Memory B cell (primary cell): ENCODE results near the gene GCAT.
"Not testable (repeated sequence)": the region's sequence is repeated elsewhere in the genome, so short reads cannot be mapped to it uniquely, and the experiment has no call there.

Experiments used
- ATAC-seq: fragments of 150-1000 bp; cut with Tn5 transposase; 2 replicates; pipeline ENCODE4 v1.10.0; 2021; ENCODE audit warnings: low read depth, mild to moderate bottlenecking, moderate library complexity
- DNase-seq, 2 donors: peaks; one replicate each; pipeline ENCODE4 v3.0.0; 2022; ENCODE audit warnings: low spot score in 2 of 2
- H3K27ac Mint-ChIP-seq: one replicate; pipeline ENCODE4 v1.8.0; 2022; ENCODE audit warnings: mild to moderate bottlenecking, moderate library complexity, mixed read lengths
- H3K27me3 Mint-ChIP-seq: one replicate; pipeline ENCODE4 v1.8.0; 2022; ENCODE audit warnings: mixed read lengths
- H3K36me3 Mint-ChIP-seq: one replicate; pipeline ENCODE4 v1.8.0; 2022; ENCODE audit warnings: mild to moderate bottlenecking, mixed read lengths
- H3K4me1 Mint-ChIP-seq: one replicate; pipeline ENCODE4 v1.8.0; 2022; ENCODE audit warnings: mixed read lengths
- H3K4me3 Mint-ChIP-seq: one replicate; pipeline ENCODE4 v1.8.0; 2022; ENCODE audit warnings: mild to moderate bottlenecking, moderate library complexity, mixed read lengths
- H3K9me3 Mint-ChIP-seq: one replicate; pipeline ENCODE4 v1.8.0; 2022; ENCODE audit warnings: mixed read lengths

Gene GCAT

GRCh38 chr22:37774728-37775127, 33.0 kb upstream of the GCAT start:
- ATAC-seq (no peak), DNase-seq (no peak)
- no peaks in the 10 kb centered on the region for H3K27me3 Mint-ChIP-seq
- H3K27ac Mint-ChIP-seq: peak overlapping the region; percentile 74
- peaks cover 4% of the 10 kb centered on the region for H3K4me1 Mint-ChIP-seq
- peaks cover 10% of the 10 kb centered on the region for H3K36me3 Mint-ChIP-seq
- H3K9me3 Mint-ChIP-seq: no peaks in the 10 kb centered on the region
- no peak overlapping the region for H3K4me3 Mint-ChIP-seq

DNA sequence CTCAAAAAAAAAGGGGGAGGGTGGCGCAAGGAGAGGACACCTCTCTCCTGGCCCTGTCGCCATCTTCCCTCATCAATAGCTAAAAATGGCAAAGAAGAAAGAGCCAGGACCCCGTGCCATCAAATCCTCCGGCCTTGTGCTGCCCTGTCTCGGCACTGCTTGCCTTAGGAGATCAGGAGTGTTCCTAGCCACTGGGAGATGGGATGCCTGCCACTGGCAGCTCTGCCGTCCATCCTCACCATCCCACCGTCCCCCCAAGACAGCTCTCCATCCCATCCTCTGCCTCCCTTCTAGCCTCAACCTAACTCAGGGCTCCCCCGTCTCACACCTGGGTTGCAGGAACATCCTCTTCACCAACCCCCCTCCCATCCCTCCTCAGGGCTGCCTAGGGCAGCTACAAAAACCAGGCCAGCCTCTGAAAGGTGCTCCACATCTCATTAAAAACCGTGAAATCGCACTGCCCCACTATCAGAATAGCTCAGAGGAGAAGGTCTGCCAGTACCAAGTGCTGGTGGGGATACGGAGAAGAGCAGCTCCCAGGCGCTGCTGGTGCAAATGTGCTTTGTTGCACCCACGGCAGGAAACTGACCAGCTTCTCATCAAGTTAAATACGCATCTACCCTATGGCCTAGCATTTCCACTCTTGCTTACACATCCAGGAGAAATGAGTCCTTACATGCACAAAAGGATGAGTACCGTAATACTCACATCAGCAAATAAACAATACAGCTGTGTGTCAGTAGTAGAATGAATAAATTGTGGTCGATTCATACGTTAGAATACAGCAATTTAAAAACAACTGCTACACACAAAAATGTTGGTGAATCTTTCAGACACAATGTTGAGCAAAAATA, 31.7 kb upstream of the GCAT start:
- DNase-seq: no peak
- Mint-ChIP-seq H3K36me3 (peaks cover 10% of the 10 kb centered on the region), H3K4me1 (peaks cover 4% of the 10 kb centered on the region), H3K4me3 (no peak overlapping the region), H3K9me3 (no peaks in the 10 kb centered on the region), H3K27me3 (no peaks in the 10 kb centered on the region), H3K27ac (peak overlapping the region; percentile 60)
- no peak for ATAC-seq

DNA sequence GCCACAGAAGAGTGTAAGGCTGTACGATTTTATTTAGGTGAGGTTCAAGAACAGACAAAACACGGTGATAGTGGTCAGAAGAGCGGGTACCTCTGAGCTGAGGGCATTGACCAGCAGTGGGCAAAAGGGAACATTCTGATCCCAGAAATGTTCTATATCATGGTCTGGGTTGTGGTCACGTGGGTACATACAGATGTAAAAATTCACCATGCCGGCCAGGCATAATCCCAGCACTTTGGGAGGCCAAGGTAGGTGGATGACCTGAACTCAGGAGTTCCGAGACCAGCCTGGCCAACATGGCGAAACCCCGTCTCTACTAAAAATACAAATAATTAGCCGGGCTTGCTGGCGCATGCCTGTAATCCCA, 31.1 kb upstream of the GCAT start:
- peaks cover 4% of the 10 kb centered on the region for H3K4me1 Mint-ChIP-seq

DNA sequence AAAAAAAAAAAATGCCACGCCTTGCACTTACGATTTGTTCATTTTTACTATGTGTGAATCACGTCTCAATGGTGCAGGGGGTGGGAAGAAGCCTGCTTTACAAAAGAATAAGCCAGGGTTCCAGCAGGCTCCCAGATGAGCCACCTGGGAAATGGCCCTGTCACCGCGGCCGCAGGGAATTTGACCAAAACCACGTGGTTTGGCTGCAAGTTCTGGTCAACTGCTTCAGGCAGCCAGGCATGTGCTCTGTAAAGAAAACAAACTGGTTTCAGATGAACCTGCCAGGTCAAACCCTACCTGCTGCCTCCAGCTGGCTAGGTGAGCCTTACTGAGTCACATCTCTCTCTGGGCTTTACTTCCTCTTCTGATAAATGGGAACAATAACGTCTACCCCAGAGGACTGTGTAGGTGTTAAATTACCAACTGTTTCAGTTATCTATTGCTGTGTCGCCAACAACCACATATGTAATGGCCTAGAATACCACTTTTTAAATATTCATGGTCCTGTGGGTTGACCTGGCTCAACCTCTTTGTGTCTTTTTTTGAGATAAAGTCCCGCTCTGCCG, 30.5 kb upstream of the GCAT start:
- H3K9me3 Mint-ChIP-seq: no peaks in the 10 kb centered on the region
- peaks cover 2% of the 10 kb centered on the region for H3K27me3 Mint-ChIP-seq
- no peak for DNase-seq
- no peak overlapping the region for H3K4me3 Mint-ChIP-seq
- ATAC-seq: peak; percentile 88
- H3K27ac Mint-ChIP-seq: no peak overlapping the region
- H3K36me3 Mint-ChIP-seq: peaks cover 7% of the 10 kb centered on the region
- H3K4me1 Mint-ChIP-seq: peaks cover 4% of the 10 kb centered on the region

More for the DNA sequence above, 31.1 kb upstream of the GCAT start:
- no peaks in the 10 kb centered on the region for H3K9me3 Mint-ChIP-seq
- peaks cover 7% of the 10 kb centered on the region for H3K36me3 Mint-ChIP-seq
- DNase-seq (no peak), ATAC-seq (no peak)
- no peaks in the 10 kb centered on the region for H3K27me3 Mint-ChIP-seq
- peak overlapping the region; percentile 60 for H3K27ac Mint-ChIP-seq
- H3K4me3 Mint-ChIP-seq: no peak overlapping the region

DNA sequence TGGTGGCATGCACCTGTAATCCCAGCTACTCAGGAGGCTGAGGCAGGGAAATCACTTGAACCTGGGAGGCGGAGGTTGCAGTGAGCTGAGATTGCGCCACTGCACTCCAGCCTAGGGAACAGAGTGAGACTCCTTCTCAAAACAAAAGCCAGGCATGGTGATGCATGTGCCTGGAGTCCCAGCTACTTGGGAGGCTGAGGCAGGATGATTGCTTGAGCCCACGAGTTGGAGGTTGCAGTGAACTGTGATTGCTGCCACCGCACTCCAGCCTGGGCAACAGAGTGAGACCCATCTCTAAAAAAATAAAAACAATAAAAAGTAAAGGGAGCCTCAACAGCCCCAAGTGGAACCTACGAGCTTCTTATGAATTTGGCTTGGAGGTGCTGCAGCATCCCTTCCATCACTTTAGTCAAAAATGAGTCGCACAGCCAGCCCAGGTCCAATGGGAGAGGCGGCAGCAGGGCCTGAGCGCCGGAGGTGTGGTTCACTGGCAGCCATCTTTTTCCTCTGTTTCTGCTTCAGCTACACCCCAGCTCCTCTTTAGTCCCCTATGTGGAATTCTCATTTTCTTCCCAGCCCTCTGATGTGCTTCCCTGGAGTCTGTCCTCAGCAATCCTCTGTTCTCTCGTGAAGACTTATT, 29.2 kb upstream of the GCAT start:
- no peak overlapping the region for H3K4me3 Mint-ChIP-seq
- peaks cover 2% of the 10 kb centered on the region for H3K27me3 Mint-ChIP-seq
- no peaks in the 10 kb centered on the region for H3K9me3 Mint-ChIP-seq
- H3K27ac Mint-ChIP-seq: peak overlapping the region; percentile 23
- peaks cover 4% of the 10 kb centered on the region for H3K4me1 Mint-ChIP-seq
- DNase-seq (no peak), ATAC-seq (no peak)
- H3K36me3 Mint-ChIP-seq: peaks cover 5% of the 10 kb centered on the region

DNA sequence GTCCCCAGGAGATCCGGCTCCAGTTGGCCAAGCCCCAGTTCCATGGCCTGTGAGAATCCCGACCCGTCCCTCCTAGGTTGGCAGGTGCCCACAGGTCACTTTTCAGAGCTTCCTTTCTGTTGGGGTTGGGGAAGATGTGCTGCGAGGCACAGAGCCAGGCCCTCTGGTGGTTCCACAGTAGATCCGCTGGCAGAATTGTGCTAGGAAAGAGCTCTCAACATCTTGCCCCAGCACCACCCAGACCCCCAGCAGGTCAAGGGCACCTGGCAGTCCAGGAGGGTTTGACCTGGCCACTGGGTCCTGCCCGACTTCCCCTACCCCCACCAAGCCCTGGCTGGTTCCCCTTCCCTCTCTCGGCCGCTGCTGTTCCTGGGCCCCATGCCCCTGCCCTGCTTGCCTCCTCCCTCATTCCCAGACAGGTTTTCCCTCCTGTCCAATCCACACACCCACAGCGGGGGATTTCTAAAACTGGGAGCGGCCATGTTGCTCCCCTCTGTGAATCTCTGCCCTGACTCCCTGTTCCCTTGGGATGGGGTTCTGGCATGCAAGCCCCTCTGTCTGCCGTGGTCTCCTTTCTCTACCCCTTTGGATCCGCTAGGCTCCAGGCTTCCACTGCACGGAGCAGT, 26.2 kb upstream of the GCAT start:
- no peak overlapping the region for H3K4me3 Mint-ChIP-seq
- H3K27ac Mint-ChIP-seq: peak overlapping the region; percentile 42
- no peaks in the 10 kb centered on the region for H3K4me1 Mint-ChIP-seq
- no peaks in the 10 kb centered on the region for H3K9me3 Mint-ChIP-seq
- no peaks in the 10 kb centered on the region for H3K36me3 Mint-ChIP-seq
- DNase-seq (no peak), ATAC-seq (no peak)
- peaks cover 9% of the 10 kb centered on the region for H3K27me3 Mint-ChIP-seq

DNA sequence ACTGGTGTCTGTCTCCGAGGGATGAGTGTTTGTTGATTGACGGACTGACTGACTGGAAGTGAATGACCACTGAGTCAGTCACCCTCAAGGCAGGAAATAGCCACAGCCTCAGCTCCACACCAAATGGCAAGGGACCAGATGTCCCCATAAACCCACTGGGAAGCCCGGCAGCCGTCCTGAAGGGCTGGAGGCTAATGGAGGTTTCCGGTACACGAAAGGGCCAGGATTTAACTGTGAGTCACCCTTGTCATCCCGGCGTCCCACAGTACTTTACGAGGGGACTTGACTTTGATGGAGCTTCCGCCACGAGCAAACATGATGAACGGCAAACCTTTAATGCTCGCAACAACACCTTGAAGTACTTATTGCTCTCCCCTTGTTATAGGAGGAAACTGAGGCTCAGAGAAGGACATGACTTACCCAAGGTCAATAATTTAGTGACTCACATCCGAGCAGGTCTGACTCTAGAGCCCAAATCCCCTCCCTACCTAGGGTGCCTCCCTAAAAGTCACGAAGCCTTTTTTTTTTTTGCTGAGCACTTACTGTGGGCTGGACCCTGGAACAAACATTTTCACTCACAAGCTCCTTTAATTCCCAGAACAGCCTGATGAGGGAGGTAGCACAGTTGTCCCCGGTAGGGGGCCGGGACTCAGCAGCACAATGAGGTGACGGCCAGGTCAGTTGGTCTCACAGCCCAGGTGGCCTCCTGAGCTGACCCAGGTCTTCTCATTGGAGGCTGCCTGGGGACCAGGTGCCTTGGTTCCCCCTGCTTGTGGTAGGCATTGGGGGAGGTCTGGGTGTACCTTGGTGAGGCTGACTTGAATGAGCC, 25.2 kb upstream of the GCAT start:
- Mint-ChIP-seq H3K36me3 (no peaks in the 10 kb centered on the region), H3K27ac (no peak overlapping the region), H3K27me3 (peaks cover 9% of the 10 kb centered on the region), H3K4me1 (no peaks in the 10 kb centered on the region), H3K9me3 (no peaks in the 10 kb centered on the region), H3K4me3 (no peak overlapping the region)
- DNase-seq: no peak
- no peak for ATAC-seq

GRCh38 chr22:37784829-37785495, 22.8 kb upstream of the GCAT start:
- Mint-ChIP-seq H3K9me3 (no peaks in the 10 kb centered on the region), H3K27ac (no peak overlapping the region), H3K4me1 (no peaks in the 10 kb centered on the region), H3K4me3 (no peak overlapping the region), H3K27me3 (peaks cover 9% of the 10 kb centered on the region), H3K36me3 (no peaks in the 10 kb centered on the region)
- ATAC-seq (no peak), DNase-seq (no peak)

GRCh38 chr22:37790234-37790633, 17.5 kb upstream of the GCAT start:
- no peak overlapping the region for H3K27ac Mint-ChIP-seq
- ATAC-seq: no peak
- no peaks in the 10 kb centered on the region for H3K4me1 Mint-ChIP-seq
- H3K36me3 Mint-ChIP-seq: no peaks in the 10 kb centered on the region
- H3K4me3 Mint-ChIP-seq: no peak overlapping the region
- no peaks in the 10 kb centered on the region for H3K9me3 Mint-ChIP-seq
- peaks cover 4% of the 10 kb centered on the region for H3K27me3 Mint-ChIP-seq
- no peak for DNase-seq

GRCh38 chr22:37792494-37792893, 15.2 kb upstream of the GCAT start:
- no peaks in the 10 kb centered on the region for H3K9me3 Mint-ChIP-seq
- no peaks in the 10 kb centered on the region for H3K36me3 Mint-ChIP-seq
- DNase-seq: no peak
- no peaks in the 10 kb centered on the region for H3K4me1 Mint-ChIP-seq
- no peak overlapping the region for H3K4me3 Mint-ChIP-seq
- H3K27ac Mint-ChIP-seq: no peak overlapping the region
- peaks cover 1% of the 10 kb centered on the region for H3K27me3 Mint-ChIP-seq
- ATAC-seq: no peak

DNA sequence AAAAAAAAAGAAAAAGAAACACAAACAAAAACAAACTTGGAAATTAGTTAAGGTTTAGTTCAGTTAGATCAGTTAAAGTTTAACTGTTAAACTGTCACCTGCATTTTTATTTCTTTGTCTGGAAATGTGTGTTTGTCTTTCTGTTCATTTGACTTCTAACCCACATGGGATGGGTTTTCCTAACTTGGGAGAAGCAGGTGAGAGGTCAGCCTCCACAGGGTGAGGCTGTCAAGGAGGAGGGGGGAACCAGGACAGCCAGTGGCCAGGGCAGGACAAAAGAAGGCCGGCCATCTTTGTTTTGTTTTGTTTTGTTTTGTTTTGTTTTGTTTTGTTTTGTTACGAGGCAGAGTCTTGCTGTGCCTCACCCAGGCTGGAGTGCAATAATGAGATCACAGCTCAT, 13.4 kb upstream of the GCAT start:
- DNase-seq (no peak), ATAC-seq (no peak)
- Mint-ChIP-seq H3K36me3 (no peaks in the 10 kb centered on the region), H3K27me3 (peaks cover 3% of the 10 kb centered on the region), H3K9me3 (no peaks in the 10 kb centered on the region), H3K4me1 (peaks cover 8% of the 10 kb centered on the region), H3K4me3 (no peak overlapping the region), H3K27ac (no peak overlapping the region)

DNA sequence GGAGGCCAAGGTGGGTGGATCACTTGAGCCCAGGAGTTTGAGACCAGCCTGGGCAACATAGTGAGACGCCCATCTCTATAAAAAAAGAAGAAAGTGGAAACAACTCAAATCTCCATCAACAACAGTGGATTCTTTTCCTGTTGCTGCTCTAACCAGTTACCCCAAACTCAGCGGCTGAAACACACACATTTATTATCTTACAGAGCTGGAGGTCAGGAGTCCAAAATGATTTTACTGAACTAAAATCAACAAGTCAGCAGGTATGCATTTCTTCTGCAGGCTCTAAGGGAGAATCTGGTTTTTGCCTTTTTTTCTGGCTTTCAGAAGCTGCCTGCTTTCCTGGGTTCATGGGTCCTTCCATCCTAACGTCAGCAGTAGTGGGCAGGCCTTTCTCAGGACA, 11.7 kb upstream of the GCAT start:
- no peaks in the 10 kb centered on the region for H3K36me3 Mint-ChIP-seq
- no peak for ATAC-seq
- H3K4me3 Mint-ChIP-seq: no peak overlapping the region
- DNase-seq: no peak
- no peaks in the 10 kb centered on the region for H3K9me3 Mint-ChIP-seq
- peaks cover 8% of the 10 kb centered on the region for H3K27me3 Mint-ChIP-seq
- H3K4me1 Mint-ChIP-seq: peaks cover 8% of the 10 kb centered on the region
- no peak overlapping the region for H3K27ac Mint-ChIP-seq

GRCh38 chr22:37797259-37797658, 10.5 kb upstream of the GCAT start:
- not testable (repeated sequence) for H3K4me1 Mint-ChIP-seq, DNase-seq, ATAC-seq, H3K27me3 Mint-ChIP-seq, H3K4me3 Mint-ChIP-seq, H3K27ac Mint-ChIP-seq, H3K9me3 Mint-ChIP-seq, H3K36me3 Mint-ChIP-seq
